HCT116 (cell line): ENCODE data around the gene FIBCD1. TPM values are rescaled to one million over a fixed set of nuclear protein-coding genes. Genes with fewer than 3 reads are reported as not detected.

Experiments
- ATAC-seq: fragments of 200-7000 bp; cut with Tn5 transposase; 2 replicates; pipeline ENCODE4 v1.9.1; 2020; ENCODE audit warnings: mild to moderate bottlenecking, moderate library complexity
- BruUV-seq: library from RNA; stranded (reverse); fragments of 400-500 nt; replicated peaks from 2 replicates; lab custom pipeline; 2021; lab: Mats Ljungman, UMichigan
- CTCF ChIA-PET: fragments of 300-600 bp; sonication (Branson Sonifier 250); formaldehyde crosslinking; loops from one replicate; lab custom pipeline; 2021; ENCODE audit warnings: antibody characterized with exemption; lab: Charles Lee
- POLR2A ChIA-PET: fragments of 300-600, 350-600 bp; sonication (Branson Sonifier 250); formaldehyde crosslinking; loops from one replicate; lab custom pipeline; 2021; ENCODE audit warnings: antibody characterized with exemption; lab: Charles Lee
- RAD21 ChIA-PET, 2 experiments: fragments of 300-600 bp; sonication (Branson Sonifier 250); formaldehyde crosslinking; loops; one replicate each; lab custom pipeline; 2023; ENCODE audit warnings: low total read pairs in 2 of 2; ENCODE audit not compliant: uncharacterized antibody in 2 of 2, unreplicated experiment in 2 of 2, low non-redundant PET in 1 of 2; lab: Charles Lee
- DNase-seq: peaks from one replicate; pipeline ENCODE4 v3.0.0-alpha.2; 2010; ENCODE audit warnings: low read depth, low spot score
- H2AFZ ChIP-seq: fragments of 200-600 bp; shearing (Covaris generic), sonication (generic); 2 replicates; pipeline ENCODE4 v1.6.1; 2017; ENCODE audit warnings: low read depth, mixed run types, mixed read lengths, antibody characterized with exemption, low read length; ENCODE audit not compliant: poor library complexity, severe bottlenecking
- H3K27ac ChIP-seq: 2 replicates; pipeline ENCODE4 v1.5.1; 2012; ENCODE audit warnings: low read depth, low read length
- H3K27me3 ChIP-seq: fragments of 200-600 bp; sonication (generic); 2 replicates; pipeline ENCODE4 v1.6.1; 2016; ENCODE audit warnings: mixed run types, low read length, mixed read lengths; ENCODE audit not compliant: insufficient read depth
- H3K36me3 ChIP-seq, 2 experiments: fragments of 200-500 bp in 1 of 2; fragments of 200-600 bp in 1 of 2; sonication (Bioruptor generic) in 1 of 2; sonication (generic) in 1 of 2; 2 replicates each; pipeline versions ENCODE4 v1.5.1 to v1.6.1; 2014 to 2016; ENCODE audit warnings: low read length in 2 of 2, inconsistent platforms in 1 of 2, mixed read lengths in 1 of 2, mixed run types in 1 of 2; ENCODE audit not compliant: insufficient read depth in 2 of 2, control insufficient read depth in 1 of 2
- H3K4me1 ChIP-seq, 2 experiments: fragments of 200-600 bp in 1 of 2; sonication (generic) in 1 of 2; 2 replicates each; pipeline versions ENCODE4 v1.5.1 to v1.6.1; 2012 to 2017; ENCODE audit warnings: low read length in 2 of 2, inconsistent platforms in 1 of 2, mild to moderate bottlenecking in 1 of 2, mixed read lengths in 1 of 2, mixed run types in 1 of 2, moderate library complexity in 1 of 2; ENCODE audit not compliant: insufficient read depth in 2 of 2, control insufficient read depth in 1 of 2
- H3K4me2 ChIP-seq: fragments of 200-600 bp; sonication (generic); 2 replicates; pipeline ENCODE4 v1.6.1; 2017; ENCODE audit warnings: mixed run types, low read length, mixed read lengths
- H3K4me3 ChIP-seq, 2 experiments: fragments of 200-600 bp in 1 of 2; sonication (generic) in 1 of 2; replicated peaks in 1 of 2; 2 replicates each; pipeline ENCODE4 v1.5.1; 2011 to 2016; ENCODE audit warnings: low read length in 2 of 2, control low read depth in 1 of 2, low read depth in 1 of 2, mild to moderate bottlenecking in 1 of 2, mixed read lengths in 1 of 2, mixed run types in 1 of 2
- H3K79me2 ChIP-seq: fragments of 200-600 bp; sonication (generic); 2 replicates; pipeline ENCODE4 v1.6.1; 2017; ENCODE audit warnings: mild to moderate bottlenecking, mixed run types, low read length, moderate library complexity, mixed read lengths; ENCODE audit not compliant: insufficient read depth
- H3K9ac ChIP-seq: fragments of 200-600 bp; sonication (generic); 2 replicates; pipeline ENCODE4 v1.6.1; 2016; ENCODE audit warnings: low read length, mixed read lengths
- H3K9me2 ChIP-seq: fragments of 200-600 bp; sonication (generic), shearing (Covaris generic); 2 replicates; pipeline ENCODE4 v1.6.1; 2017; ENCODE audit warnings: mixed run types, mild to moderate bottlenecking, moderate library complexity; ENCODE audit not compliant: insufficient read depth
- H3K9me3 ChIP-seq, 2 experiments: fragments of 200-500 bp in 1 of 2; fragments of 200-600 bp in 1 of 2; sonication (Bioruptor generic) in 1 of 2; sonication (generic) in 1 of 2; 2 replicates each; pipeline ENCODE4 v1.6.1; 2014 to 2017; ENCODE audit warnings: low read length in 2 of 2, mixed read lengths in 2 of 2, inconsistent platforms in 1 of 2, low read depth in 1 of 2, mild to moderate bottlenecking in 1 of 2, mixed run types in 1 of 2, moderate library complexity in 1 of 2; ENCODE audit not compliant: control insufficient read depth in 1 of 2, insufficient read depth in 1 of 2
- H4K20me1 ChIP-seq: fragments of 200-600 bp; sonication (generic), shearing (Covaris generic); 2 replicates; pipeline ENCODE4 v1.6.1; 2017; ENCODE audit warnings: mixed run types, mild to moderate bottlenecking, moderate library complexity; ENCODE audit not compliant: insufficient read depth
- ATF3 ChIP-seq: IDR thresholded peaks from 2 replicates; pipeline ENCODE4 v1.6.1; 2012
- CEBPB ChIP-seq: IDR thresholded peaks from 2 replicates; pipeline ENCODE4 v1.6.1; 2012; ENCODE audit warnings: low read depth
- EGR1 ChIP-seq: IDR thresholded peaks from 2 replicates; pipeline ENCODE4 v1.6.1; 2012; ENCODE audit warnings: low read depth
- FOSL1 ChIP-seq: IDR thresholded peaks from 2 replicates; pipeline ENCODE4 v1.6.1; 2012; ENCODE audit warnings: low read depth
- JUND ChIP-seq: IDR thresholded peaks from 2 replicates; pipeline ENCODE4 v1.6.1; 2012
- POLR2AphosphoS5 ChIP-seq: IDR thresholded peaks from 2 replicates; pipeline ENCODE4 v1.6.1; 2011; ENCODE audit warnings: mild to moderate bottlenecking, low read depth, low read length, moderate library complexity
- REST ChIP-seq: IDR thresholded peaks from 2 replicates; pipeline ENCODE4 v1.6.1; 2012; ENCODE audit warnings: low read depth
- SP1 ChIP-seq: IDR thresholded peaks from 2 replicates; pipeline ENCODE4 v1.6.1; 2012; ENCODE audit warnings: low read depth
- SRF ChIP-seq: IDR thresholded peaks from 2 replicates; pipeline ENCODE4 v1.6.1; 2012; ENCODE audit warnings: low read depth
- TCF7L2 ChIP-seq: IDR thresholded peaks from 2 replicates; pipeline ENCODE4 v1.7.0; 2011; ENCODE audit warnings: borderline replicate concordance, inconsistent platforms; ENCODE audit not compliant: insufficient read depth, insufficient read length; ENCODE audit errors: extremely low read depth
- ZBTB33 ChIP-seq: IDR thresholded peaks from 2 replicates; pipeline ENCODE4 v1.6.1; 2011; ENCODE audit warnings: mild to moderate bottlenecking, low read length, moderate library complexity; ENCODE audit not compliant: insufficient replicate concordance; ENCODE audit errors: extremely low read depth
- ZFX ChIP-seq: fragments of 450-650 bp; IDR thresholded peaks from 2 replicates; pipeline ENCODE4 v1.6.1; 2017
- ZNF274 ChIP-seq: fragments of 200-500 bp; sonication (Bioruptor generic); IDR thresholded peaks from 2 replicates; pipeline ENCODE4 v1.6.1; 2014; ENCODE audit warnings: mild to moderate bottlenecking, low read depth, low read length, inconsistent platforms
- intact Hi-C: fragments of 100-400 bp; cut with micrococcal nuclease; formaldehyde crosslinking; loops from 2 replicates; pipeline ENCODE4 v1.10.0; 2022
- total RNA-seq: library from RNA; stranded (reverse); gene quantifications from one replicate; pipeline ENCODE4 v1.2.1, GENCODE V29; 2021; ENCODE audit not compliant: unreplicated experiment
- TF ChIP-seq, protein P1 (sequence below): IDR thresholded peaks from 2 replicates; pipeline ENCODE4 v1.6.1; 2012

FIBCD1 gene
- total RNA-seq, 1 experiment from 2014 or later: 26.1 TPM

DNA sequence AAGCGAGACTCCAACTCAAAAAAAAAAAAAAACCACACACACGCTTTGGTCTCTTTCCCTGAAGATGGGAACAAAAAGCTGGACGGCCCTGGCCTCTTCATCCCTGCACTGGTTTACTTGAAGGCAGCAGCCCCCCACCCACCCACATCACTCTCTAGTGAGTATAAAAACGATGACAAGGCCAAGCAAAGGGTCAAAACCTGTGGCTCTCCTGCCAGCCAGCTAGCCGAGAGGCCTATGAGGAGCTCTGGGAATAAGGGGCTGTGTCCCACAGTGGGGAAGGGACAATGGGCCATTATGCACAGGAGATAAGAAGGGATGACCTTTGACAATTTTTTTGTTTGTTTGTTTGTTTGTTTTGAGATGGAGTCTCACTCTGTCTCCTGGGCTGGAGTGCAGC lies 55.6 kb downstream of the FIBCD1 start:
- H3K4me3 ChIP-seq: no peak overlapping the region
- no peak overlapping the region for H3K4me2 ChIP-seq
- H4K20me1 ChIP-seq: no peaks in the 10 kb centered on the region
- no peak for ATAC-seq
- H3K27me3 ChIP-seq: no peaks in the 10 kb centered on the region
- no peaks in the 10 kb centered on the region for H3K9me3 ChIP-seq
- no peak overlapping the region for H3K27ac ChIP-seq
- no TSS peak for BruUV-seq
- RAD21 ChIA-PET: no interaction called here
- H3K36me3 ChIP-seq: peaks cover 11 to 29% of the 10 kb centered on the region in 2 experiments; a peak in 3 of 4 replicates
- TF ChIP-seq SP1: no peak
- no peak for TF ChIP-seq CEBPB
- no peak for TF ChIP-seq TCF7L2
- TF ChIP-seq, protein P1, sequence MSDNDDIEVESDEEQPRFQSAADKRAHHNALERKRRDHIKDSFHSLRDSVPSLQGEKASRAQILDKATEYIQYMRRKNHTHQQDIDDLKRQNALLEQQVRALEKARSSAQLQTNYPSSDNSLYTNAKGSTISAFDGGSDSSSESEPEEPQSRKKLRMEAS: no peak
- no peak for TF ChIP-seq ATF3
- TF ChIP-seq FOSL1: no peak
- no peak for TF ChIP-seq SRF
- no peak for TF ChIP-seq ZBTB33
- no peak for TF ChIP-seq EGR1
- no peak for TF ChIP-seq ZFX
- no peak for TF ChIP-seq JUND
- no peak for TF ChIP-seq REST
- TF ChIP-seq POLR2AphosphoS5: no peak
- no peak for TF ChIP-seq ZNF274
- TF ChIP-seq, all 23 proteins: peak for 0
- no peak overlapping the region for H3K9ac ChIP-seq
- ChIA-PET CTCF (interaction anchor here (1.2 kb wide), 1 partner anchor 13 kb away, joined by 3 read pairs; no protein-coding TSS in a partner anchor), POLR2A (interaction anchor here (0.7 kb wide), 1 partner anchor 228 kb away, joined by 3 read pairs; no protein-coding TSS in a partner anchor)
- H3K4me1 ChIP-seq: no peaks in the 10 kb centered on the region; a peak in 1 of 4 replicates
- no peak for DNase-seq
- H3K79me2 ChIP-seq: no peaks in the 10 kb centered on the region
- no peaks in the 10 kb centered on the region for H3K9me2 ChIP-seq
- no peak overlapping the region for H2AFZ ChIP-seq
- intact Hi-C loops: no loop called here
